ENCODE data around the gene TRIM17.

DNA sequence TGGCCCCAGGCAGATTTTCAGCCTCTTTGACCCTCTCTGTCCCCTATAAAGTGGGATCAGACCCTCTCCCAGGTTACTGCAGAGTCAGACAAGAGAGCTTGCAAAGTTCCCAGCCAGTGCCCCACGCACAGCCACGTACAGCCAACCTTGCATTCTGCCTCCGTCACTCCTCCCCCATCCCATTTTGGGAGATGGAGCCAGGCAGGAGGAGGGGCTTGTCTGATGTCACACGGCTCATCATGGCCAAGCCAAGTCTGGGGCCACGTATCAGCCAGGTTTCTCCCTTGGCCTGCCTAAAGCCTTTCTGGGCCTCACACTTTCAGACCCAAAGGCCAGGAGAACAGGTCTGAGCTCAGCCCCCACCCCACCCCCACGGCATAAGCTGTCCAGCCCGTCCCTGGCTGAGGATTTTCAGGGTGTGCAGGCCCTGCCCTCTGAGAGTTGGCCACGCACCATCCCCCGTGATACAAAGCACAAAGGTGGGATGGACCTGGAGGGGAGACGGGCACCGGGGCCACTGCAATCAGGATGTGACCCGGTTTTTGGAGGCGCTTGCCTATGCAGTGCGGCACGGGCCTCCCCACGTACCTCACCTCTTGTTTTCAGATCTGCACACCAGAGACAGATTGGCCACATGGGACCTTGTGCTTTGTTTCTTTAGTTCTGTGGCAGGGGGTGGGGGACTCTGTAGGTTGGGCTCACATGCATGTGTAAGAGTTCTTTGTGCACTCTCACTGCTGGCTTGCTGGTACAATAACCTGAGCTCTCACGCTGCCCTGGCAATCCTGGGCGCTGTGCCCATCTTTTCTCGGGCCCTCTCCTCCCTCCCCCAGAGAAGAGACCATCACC lies 57.7 kb downstream of the TRIM17 start:
- TF ChIP-seq POLR2AphosphoS5 (IDR thresholded peaks at IDR 0.05) = no peak
- TF ChIP-seq, protein P1, sequence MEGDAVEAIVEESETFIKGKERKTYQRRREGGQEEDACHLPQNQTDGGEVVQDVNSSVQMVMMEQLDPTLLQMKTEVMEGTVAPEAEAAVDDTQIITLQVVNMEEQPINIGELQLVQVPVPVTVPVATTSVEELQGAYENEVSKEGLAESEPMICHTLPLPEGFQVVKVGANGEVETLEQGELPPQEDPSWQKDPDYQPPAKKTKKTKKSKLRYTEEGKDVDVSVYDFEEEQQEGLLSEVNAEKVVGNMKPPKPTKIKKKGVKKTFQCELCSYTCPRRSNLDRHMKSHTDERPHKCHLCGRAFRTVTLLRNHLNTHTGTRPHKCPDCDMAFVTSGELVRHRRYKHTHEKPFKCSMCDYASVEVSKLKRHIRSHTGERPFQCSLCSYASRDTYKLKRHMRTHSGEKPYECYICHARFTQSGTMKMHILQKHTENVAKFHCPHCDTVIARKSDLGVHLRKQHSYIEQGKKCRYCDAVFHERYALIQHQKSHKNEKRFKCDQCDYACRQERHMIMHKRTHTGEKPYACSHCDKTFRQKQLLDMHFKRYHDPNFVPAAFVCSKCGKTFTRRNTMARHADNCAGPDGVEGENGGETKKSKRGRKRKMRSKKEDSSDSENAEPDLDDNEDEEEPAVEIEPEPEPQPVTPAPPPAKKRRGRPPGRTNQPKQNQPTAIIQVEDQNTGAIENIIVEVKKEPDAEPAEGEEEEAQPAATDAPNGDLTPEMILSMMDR (IDR thresholded peaks at IDR 0.05) = no peak
- TF ChIP-seq POLR2A (IDR thresholded peaks at IDR 0.05) = no peak

Measured in suprapubic skin (tissue), 4 donors.